ENCODE measurements around the gene ADAM21.
"Not testable (repeated sequence)": the region's sequence is repeated elsewhere in the genome, so short reads cannot be mapped to it uniquely, and the experiment has no call there.

The ADAM21 gene

GRCh38 chr14:70422538-70422937, 29.4 kb upstream of the ADAM21 start:
- H3K4me3 ChIP-seq (ENCODE audit: control insufficient read depth, low read depth, low read length), result no peak overlapping the region
- TF ChIP-seq CTCF (conservative IDR thresholded peaks at IDR 0.05; ENCODE audit: control insufficient read depth, insufficient read depth, low read depth, low read length), result no peak
- no peak for DNase-seq (ENCODE audit: low read depth)

- TF ChIP-seq CTCF (conservative IDR thresholded peaks at IDR 0.05; ENCODE audit: control insufficient read depth, insufficient read depth, low read depth, low read length), result no peak
- no peak for DNase-seq (ENCODE audit: low read depth)
- H3K4me3 ChIP-seq (ENCODE audit: control insufficient read depth, low read depth, low read length), result no peak overlapping the region
These were observed 26.6 kb upstream of the ADAM21 start for GRCh38 chr14:70425354-70425753.

GRCh38 chr14:70426555-70426954, 25.4 kb upstream of the ADAM21 start:
- DNase-seq (ENCODE audit: low read depth); H3K4me3 ChIP-seq (ENCODE audit: control insufficient read depth, low read depth, low read length): not testable (repeated sequence)

GRCh38 chr14:70436867-70437266, 15.1 kb upstream of the ADAM21 start:
- no peak overlapping the region for H3K4me3 ChIP-seq (ENCODE audit: control insufficient read depth, low read depth, low read length)
- TF ChIP-seq CTCF (conservative IDR thresholded peaks at IDR 0.05; ENCODE audit: control insufficient read depth, insufficient read depth, low read depth, low read length), result no peak
- no peak for DNase-seq (ENCODE audit: low read depth)

GRCh38 chr14:70441641-70442040, 10.3 kb upstream of the ADAM21 start:
- no peak overlapping the region for H3K4me3 ChIP-seq (ENCODE audit: control insufficient read depth, low read depth, low read length)
- no peak for DNase-seq (ENCODE audit: low read depth)
- TF ChIP-seq CTCF (conservative IDR thresholded peaks at IDR 0.05; ENCODE audit: control insufficient read depth, insufficient read depth, low read depth, low read length), result no peak

GRCh38 chr14:70442750-70443149, 9.2 kb upstream of the ADAM21 start:
- no peak for TF ChIP-seq CTCF (conservative IDR thresholded peaks at IDR 0.05; ENCODE audit: control insufficient read depth, insufficient read depth, low read depth, low read length)
- no peak for DNase-seq (ENCODE audit: low read depth)
- no peak overlapping the region for H3K4me3 ChIP-seq (ENCODE audit: control insufficient read depth, low read depth, low read length)

- no peak for TF ChIP-seq CTCF (conservative IDR thresholded peaks at IDR 0.05; ENCODE audit: control insufficient read depth, insufficient read depth, low read depth, low read length)
- H3K4me3 ChIP-seq (ENCODE audit: control insufficient read depth, low read depth, low read length), result no peak overlapping the region
- peak; percentile 56 for DNase-seq (ENCODE audit: low read depth)
These were observed 3.2 kb upstream of the ADAM21 start for GRCh38 chr14:70448633-70449340.

Measured in fibroblast of mammary gland (primary cell).